Peyer's patch (tissue), 4 donors: Measurements from ENCODE around the gene MAD2L1.

Experiments used
- CTCF ChIP-seq, 6 experiments: fragments of 450-650 bp in 4 of 6; fragments of 200-600 bp in 2 of 6; sonication (generic) in 1 of 6; IDR thresholded peaks; one replicate each; pipeline ENCODE4 v1.5.1; 2017 to 2019; ENCODE audit warnings: antibody characterized with exemption in 6 of 6, mild to moderate bottlenecking in 3 of 6, moderate library complexity in 1 of 6
- POLR2A ChIP-seq, 2 donors: fragments of 450-650 bp; IDR thresholded peaks; one replicate each; pipeline ENCODE4 v1.5.1; 2017; ENCODE audit warnings: antibody characterized with exemption in 2 of 2, mild to moderate bottlenecking in 2 of 2, moderate library complexity in 2 of 2

GRCh38 chr4:120085705-120086104 lies 19.1 kb upstream of the MAD2L1 start:
- TF ChIP-seq POLR2A (IDR thresholded peaks at IDR 0.05): no peak
- no peak for TF ChIP-seq CTCF (IDR thresholded peaks at IDR 0.05)
